GM23338 (cell line): Measurements from ENCODE around the gene SLC17A6. TPM values are rescaled to one million over a fixed set of nuclear protein-coding genes. Genes with fewer than 3 reads are reported as not detected.

Experiments
- ATAC-seq: fragments of 200-7000 bp; cut with Tn5 transposase; 3 replicates; pipeline ENCODE4 v1.9.1; 2020
- DNase-seq: peaks from one replicate; pipeline ENCODE4 v3.0.0-alpha.2; 2015; ENCODE audit warnings: low spot score
- H2AFZ ChIP-seq: fragments of 200-600 bp; sonication (generic); 2 replicates; pipeline ENCODE4 v1.8.0; 2016; ENCODE audit warnings: antibody characterized with exemption, mild to moderate bottlenecking, moderate library complexity
- H3F3A ChIP-seq: fragments of 200-600 bp; sonication (generic); replicated peaks from 2 replicates; pipeline ENCODE4 v1.8.0; 2017; ENCODE audit warnings: antibody characterized with exemption, mixed run types, low read depth
- H3K27ac ChIP-seq: fragments of 200-600 bp; sonication (generic); 2 replicates; pipeline ENCODE4 v1.6.1; 2016; ENCODE audit warnings: low read depth
- H3K27me3 ChIP-seq: fragments of 200-600 bp; sonication (generic); 2 replicates; pipeline ENCODE4 v1.8.0; 2016; ENCODE audit warnings: mild to moderate bottlenecking, mixed run types, moderate library complexity; ENCODE audit not compliant: insufficient read depth
- H3K36me3 ChIP-seq: fragments of 200-600 bp; sonication (generic); 2 replicates; pipeline ENCODE4 v1.8.0; 2016; ENCODE audit warnings: mild to moderate bottlenecking; ENCODE audit not compliant: insufficient read depth
- H3K4me1 ChIP-seq: fragments of 200-600 bp; sonication (generic); 2 replicates; pipeline ENCODE4 v1.8.0; 2016; ENCODE audit warnings: mild to moderate bottlenecking, moderate library complexity; ENCODE audit not compliant: insufficient read depth
- H3K4me2 ChIP-seq: fragments of 200-600 bp; sonication (generic); 2 replicates; pipeline ENCODE4 v1.7.1; 2017; ENCODE audit warnings: mixed run types
- H3K4me3 ChIP-seq: fragments of 200-600 bp; sonication (generic); 2 replicates; pipeline ENCODE4 v1.6.1; 2016; ENCODE audit warnings: mixed run types
- H3K79me2 ChIP-seq: fragments of 200-600 bp; sonication (generic); replicated peaks from 2 replicates; pipeline ENCODE4 v1.8.0; 2017; ENCODE audit warnings: mild to moderate bottlenecking; ENCODE audit not compliant: insufficient read depth
- H3K9me2 ChIP-seq: fragments of 200-600 bp; sonication (generic); 2 replicates; pipeline ENCODE4 v1.8.0; 2017; ENCODE audit not compliant: insufficient read depth
- H4K20me1 ChIP-seq: fragments of 200-600 bp; sonication (generic); replicated peaks from 2 replicates; pipeline ENCODE4 v1.8.0; 2017; ENCODE audit warnings: mild to moderate bottlenecking; ENCODE audit not compliant: insufficient read depth
- H3K27ac Mint-ChIP-seq: 2 replicates; pipeline ENCODE4 v1.8.0; 2020; ENCODE audit warnings: inconsistent platforms, mild to moderate bottlenecking, moderate library complexity, mixed read lengths
- H3K27me3 Mint-ChIP-seq: 3 replicates; pipeline ENCODE4 v1.8.0; 2022; ENCODE audit warnings: low read depth, mild to moderate bottlenecking, moderate library complexity, mixed read lengths, inconsistent platforms; ENCODE audit not compliant: insufficient read depth, poor library complexity
- H3K36me3 Mint-ChIP-seq: 3 replicates; pipeline ENCODE4 v1.8.0; 2021; ENCODE audit warnings: low read depth, mild to moderate bottlenecking, inconsistent platforms, moderate library complexity, mixed read lengths
- H3K4me1 Mint-ChIP-seq: 3 replicates; pipeline ENCODE4 v1.8.0; 2020; ENCODE audit warnings: mild to moderate bottlenecking, inconsistent platforms, mixed read lengths
- H3K4me3 Mint-ChIP-seq: 3 replicates; pipeline ENCODE4 v1.8.0; 2021; ENCODE audit warnings: moderate library complexity, mild to moderate bottlenecking, inconsistent platforms, mixed read lengths
- H3K9me3 Mint-ChIP-seq: 3 replicates; pipeline ENCODE4 v1.8.0; 2020; ENCODE audit warnings: moderate library complexity, mild to moderate bottlenecking, inconsistent platforms, mixed read lengths
- CREB1 ChIP-seq: fragments of 250-450 bp; sonication (Bioruptor Pico); IDR thresholded peaks from 2 replicates; pipeline ENCODE4 v1.5.0; 2020; ENCODE audit warnings: low read depth, mild to moderate bottlenecking, moderate library complexity
- ETS1 ChIP-seq: IDR thresholded peaks from 2 replicates; pipeline ENCODE4 v1.6.1; 2016; ENCODE audit warnings: antibody characterized with exemption
- EZH2phosphoT487 ChIP-seq: fragments of 200-600 bp; sonication (generic); IDR thresholded peaks from one replicate; pipeline ENCODE4 v1.8.1; 2018; ENCODE audit warnings: antibody characterized with exemption; ENCODE audit not compliant: unreplicated experiment
- JUNB ChIP-seq: IDR thresholded peaks from one replicate; pipeline ENCODE4 v1.6.1; 2016; ENCODE audit warnings: antibody characterized with exemption; ENCODE audit not compliant: unreplicated experiment
- POLR2AphosphoS5 ChIP-seq: IDR thresholded peaks from 2 replicates; pipeline ENCODE4 v1.6.1; 2016; ENCODE audit warnings: antibody characterized with exemption, low read depth
- polyA plus RNA-seq: library from polyadenylated mRNA; unstranded; fragments of >200 nt; fragmentation: Nextera tagmentation; extraction: Ambion mirVana; gene quantifications from 2 replicates; pipeline ENCODE4 v1.2.1, GENCODE V29; 2016
- total RNA-seq: library from RNA; depleted of rRNA; stranded (reverse); fragments of >200 nt; shearing (Covaris generic); gene quantifications from 2 replicates; pipeline ENCODE4 v1.2.3, GENCODE V29; 2014
- TF ChIP-seq, protein P1 (sequence below): fragments of 250-450 bp; sonication (Bioruptor Pico); IDR thresholded peaks from 2 replicates; pipeline ENCODE4 v1.5.0; 2020; ENCODE audit warnings: mild to moderate bottlenecking, moderate library complexity
- TF ChIP-seq, protein P2 (sequence below): IDR thresholded peaks from one replicate; pipeline ENCODE4 v1.6.1; 2018; ENCODE audit warnings: antibody characterized with exemption; ENCODE audit not compliant: unreplicated experiment

SLC17A6 gene
- total and polyA plus RNA-seq, 2 experiments from 2014 or later, result 0.31 TPM

DNA sequence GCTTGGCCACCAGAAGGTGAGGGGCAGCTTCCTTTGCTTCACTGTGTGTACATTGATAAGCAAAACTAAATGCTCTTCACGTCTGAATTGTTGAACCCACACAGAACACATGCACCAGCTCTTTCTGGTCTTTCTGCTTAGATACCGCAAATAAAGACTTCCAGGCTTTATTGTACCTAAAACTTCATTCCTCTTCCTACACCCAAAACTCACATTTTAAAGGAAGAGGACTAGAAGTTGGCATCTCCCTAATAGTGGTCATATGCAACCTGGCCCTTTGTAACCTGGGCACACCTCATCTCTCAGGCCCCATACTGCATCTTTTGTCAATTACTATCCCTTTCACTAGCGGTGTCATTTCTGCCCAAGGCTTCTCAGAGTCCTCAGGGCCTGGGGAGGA lies 5.9 kb downstream of the SLC17A6 start (continued):
- no peak for TF ChIP-seq POLR2AphosphoS5
- TF ChIP-seq JUNB, result no peak
- TF ChIP-seq, protein P1, sequence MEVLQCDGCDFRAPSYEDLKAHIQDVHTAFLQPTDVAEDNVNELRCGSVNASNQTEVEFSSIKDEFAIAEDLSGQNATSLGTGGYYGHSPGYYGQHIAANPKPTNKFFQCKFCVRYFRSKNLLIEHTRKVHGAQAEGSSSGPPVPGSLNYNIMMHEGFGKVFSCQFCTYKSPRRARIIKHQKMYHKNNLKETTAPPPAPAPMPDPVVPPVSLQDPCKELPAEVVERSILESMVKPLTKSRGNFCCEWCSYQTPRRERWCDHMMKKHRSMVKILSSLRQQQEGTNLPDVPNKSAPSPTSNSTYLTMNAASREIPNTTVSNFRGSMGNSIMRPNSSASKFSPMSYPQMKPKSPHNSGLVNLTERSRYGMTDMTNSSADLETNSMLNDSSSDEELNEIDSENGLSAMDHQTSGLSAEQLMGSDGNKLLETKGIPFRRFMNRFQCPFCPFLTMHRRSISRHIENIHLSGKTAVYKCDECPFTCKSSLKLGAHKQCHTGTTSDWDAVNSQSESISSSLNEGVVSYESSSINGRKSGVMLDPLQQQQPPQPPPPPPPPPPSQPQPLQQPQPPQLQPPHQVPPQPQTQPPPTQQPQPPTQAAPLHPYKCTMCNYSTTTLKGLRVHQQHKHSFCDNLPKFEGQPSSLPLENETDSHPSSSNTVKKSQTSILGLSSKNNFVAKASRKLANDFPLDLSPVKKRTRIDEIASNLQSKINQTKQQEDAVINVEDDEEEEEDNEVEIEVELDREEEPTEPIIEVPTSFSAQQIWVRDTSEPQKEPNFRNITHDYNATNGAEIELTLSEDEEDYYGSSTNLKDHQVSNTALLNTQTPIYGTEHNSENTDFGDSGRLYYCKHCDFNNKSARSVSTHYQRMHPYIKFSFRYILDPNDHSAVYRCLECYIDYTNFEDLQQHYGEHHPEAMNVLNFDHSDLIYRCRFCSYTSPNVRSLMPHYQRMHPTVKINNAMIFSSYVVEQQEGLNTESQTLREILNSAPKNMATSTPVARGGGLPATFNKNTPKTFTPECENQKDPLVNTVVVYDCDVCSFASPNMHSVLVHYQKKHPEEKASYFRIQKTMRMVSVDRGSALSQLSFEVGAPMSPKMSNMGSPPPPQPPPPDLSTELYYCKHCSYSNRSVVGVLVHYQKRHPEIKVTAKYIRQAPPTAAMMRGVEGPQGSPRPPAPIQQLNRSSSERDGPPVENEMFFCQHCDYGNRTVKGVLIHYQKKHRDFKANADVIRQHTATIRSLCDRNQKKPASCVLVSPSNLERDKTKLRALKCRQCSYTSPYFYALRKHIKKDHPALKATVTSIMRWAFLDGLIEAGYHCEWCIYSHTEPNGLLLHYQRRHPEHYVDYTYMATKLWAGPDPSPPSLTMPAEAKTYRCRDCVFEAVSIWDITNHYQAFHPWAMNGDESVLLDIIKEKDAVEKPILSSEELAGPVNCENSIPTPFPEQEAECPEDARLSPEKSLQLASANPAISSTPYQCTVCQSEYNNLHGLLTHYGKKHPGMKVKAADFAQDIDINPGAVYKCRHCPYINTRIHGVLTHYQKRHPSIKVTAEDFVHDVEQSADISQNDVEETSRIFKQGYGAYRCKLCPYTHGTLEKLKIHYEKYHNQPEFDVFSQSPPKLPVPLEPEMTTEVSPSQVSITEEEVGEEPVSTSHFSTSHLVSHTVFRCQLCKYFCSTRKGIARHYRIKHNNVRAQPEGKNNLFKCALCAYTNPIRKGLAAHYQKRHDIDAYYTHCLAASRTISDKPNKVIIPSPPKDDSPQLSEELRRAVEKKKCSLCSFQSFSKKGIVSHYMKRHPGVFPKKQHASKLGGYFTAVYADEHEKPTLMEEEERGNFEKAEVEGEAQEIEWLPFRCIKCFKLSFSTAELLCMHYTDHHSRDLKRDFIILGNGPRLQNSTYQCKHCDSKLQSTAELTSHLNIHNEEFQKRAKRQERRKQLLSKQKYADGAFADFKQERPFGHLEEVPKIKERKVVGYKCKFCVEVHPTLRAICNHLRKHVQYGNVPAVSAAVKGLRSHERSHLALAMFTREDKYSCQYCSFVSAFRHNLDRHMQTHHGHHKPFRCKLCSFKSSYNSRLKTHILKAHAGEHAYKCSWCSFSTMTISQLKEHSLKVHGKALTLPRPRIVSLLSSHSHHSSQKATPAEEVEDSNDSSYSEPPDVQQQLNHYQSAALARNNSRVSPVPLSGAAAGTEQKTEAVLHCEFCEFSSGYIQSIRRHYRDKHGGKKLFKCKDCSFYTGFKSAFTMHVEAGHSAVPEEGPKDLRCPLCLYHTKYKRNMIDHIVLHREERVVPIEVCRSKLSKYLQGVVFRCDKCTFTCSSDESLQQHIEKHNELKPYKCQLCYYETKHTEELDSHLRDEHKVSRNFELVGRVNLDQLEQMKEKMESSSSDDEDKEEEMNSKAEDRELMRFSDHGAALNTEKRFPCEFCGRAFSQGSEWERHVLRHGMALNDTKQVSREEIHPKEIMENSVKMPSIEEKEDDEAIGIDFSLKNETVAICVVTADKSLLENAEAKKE (CRISPR knock-in tag), result no peak

DNA sequence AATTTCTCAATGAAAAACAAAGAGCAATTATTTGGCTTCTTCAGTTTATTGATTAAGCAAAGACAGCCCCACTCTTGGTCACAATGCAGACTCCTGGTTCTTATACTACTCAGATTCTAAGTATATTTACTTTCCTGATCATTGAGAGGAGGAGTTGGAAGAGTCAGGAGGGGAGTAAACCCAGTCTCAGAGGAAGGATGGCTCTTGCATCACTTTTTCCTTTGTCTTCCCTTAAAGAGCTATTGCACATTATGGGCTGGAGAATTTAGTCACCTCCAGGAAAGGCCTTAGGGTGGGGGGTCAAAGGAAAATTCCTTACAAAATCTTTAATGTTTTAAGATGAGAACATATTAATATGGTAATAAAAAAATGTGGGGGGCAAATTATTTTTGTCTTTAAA lies 8.1 kb downstream of the SLC17A6 start:
- H3K4me3 Mint-ChIP-seq, result no peak overlapping the region
- ATAC-seq (no peak), DNase-seq (peak; percentile 67)
- peak overlapping the region; percentile 89 for H3K27ac Mint-ChIP-seq
- H3K79me2 ChIP-seq, result no peaks in the 10 kb centered on the region
- H3K36me3 ChIP-seq, result no peaks in the 10 kb centered on the region
- no peaks in the 10 kb centered on the region for H3K9me3 Mint-ChIP-seq
- H3K4me2 ChIP-seq, result no peak overlapping the region
- H3K4me1 Mint-ChIP-seq, result peaks cover 53% of the 10 kb centered on the region
- H3K27ac ChIP-seq, result no peak overlapping the region
- peak overlapping the region; percentile 39; the same call in 1 of the 2 replicates for H2AFZ ChIP-seq
- H3K4me3 ChIP-seq, result no peak overlapping the region
- peaks cover 33% of the 10 kb centered on the region for H3K27me3 Mint-ChIP-seq
- H3K36me3 Mint-ChIP-seq, result no peaks in the 10 kb centered on the region
- 0 out of 2 replicates have a peak, but pooled peaks cover 5% of the 10 kb centered on the region for H3F3A ChIP-seq
- no peaks in the 10 kb centered on the region for H4K20me1 ChIP-seq
- peaks cover 44% of the 10 kb centered on the region for H3K27me3 ChIP-seq
- H3K4me1 ChIP-seq, result peaks cover 37% of the 10 kb centered on the region
- H3K9me2 ChIP-seq, result no peaks in the 10 kb centered on the region
- TF ChIP-seq ETS1 (no peak), EZH2phosphoT487 (no peak), CREB1 (CRISPR knock-in tag) (no peak)
- TF ChIP-seq, protein P2, sequence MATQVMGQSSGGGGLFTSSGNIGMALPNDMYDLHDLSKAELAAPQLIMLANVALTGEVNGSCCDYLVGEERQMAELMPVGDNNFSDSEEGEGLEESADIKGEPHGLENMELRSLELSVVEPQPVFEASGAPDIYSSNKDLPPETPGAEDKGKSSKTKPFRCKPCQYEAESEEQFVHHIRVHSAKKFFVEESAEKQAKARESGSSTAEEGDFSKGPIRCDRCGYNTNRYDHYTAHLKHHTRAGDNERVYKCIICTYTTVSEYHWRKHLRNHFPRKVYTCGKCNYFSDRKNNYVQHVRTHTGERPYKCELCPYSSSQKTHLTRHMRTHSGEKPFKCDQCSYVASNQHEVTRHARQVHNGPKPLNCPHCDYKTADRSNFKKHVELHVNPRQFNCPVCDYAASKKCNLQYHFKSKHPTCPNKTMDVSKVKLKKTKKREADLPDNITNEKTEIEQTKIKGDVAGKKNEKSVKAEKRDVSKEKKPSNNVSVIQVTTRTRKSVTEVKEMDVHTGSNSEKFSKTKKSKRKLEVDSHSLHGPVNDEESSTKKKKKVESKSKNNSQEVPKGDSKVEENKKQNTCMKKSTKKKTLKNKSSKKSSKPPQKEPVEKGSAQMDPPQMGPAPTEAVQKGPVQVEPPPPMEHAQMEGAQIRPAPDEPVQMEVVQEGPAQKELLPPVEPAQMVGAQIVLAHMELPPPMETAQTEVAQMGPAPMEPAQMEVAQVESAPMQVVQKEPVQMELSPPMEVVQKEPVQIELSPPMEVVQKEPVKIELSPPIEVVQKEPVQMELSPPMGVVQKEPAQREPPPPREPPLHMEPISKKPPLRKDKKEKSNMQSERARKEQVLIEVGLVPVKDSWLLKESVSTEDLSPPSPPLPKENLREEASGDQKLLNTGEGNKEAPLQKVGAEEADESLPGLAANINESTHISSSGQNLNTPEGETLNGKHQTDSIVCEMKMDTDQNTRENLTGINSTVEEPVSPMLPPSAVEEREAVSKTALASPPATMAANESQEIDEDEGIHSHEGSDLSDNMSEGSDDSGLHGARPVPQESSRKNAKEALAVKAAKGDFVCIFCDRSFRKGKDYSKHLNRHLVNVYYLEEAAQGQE, result no peak
